HG03460 (cell line): ENCODE measurements around the gene NRDC.

Experiments
- ATAC-seq: cut with Tn5 transposase; IDR thresholded peaks from one replicate; pipeline ENCODE4 v1.9.1; 2021; ENCODE audit not compliant: unreplicated experiment

The NRDC gene

GRCh38 chr1:51784997-51785421 is 93.5 kb downstream of the NRDC start:
- ATAC-seq: no peak

GRCh38 chr1:51780927-51781326 is 97.6 kb downstream of the NRDC start:
- ATAC-seq: no peak

- ATAC-seq: no peak
These were observed 102.1 kb downstream of the NRDC start for GRCh38 chr1:51776408-51776807.

GRCh38 chr1:51768971-51769588 is 109.4 kb downstream of the NRDC start:
- ATAC-seq: no peak

- no peak for ATAC-seq
These were observed 117.2 kb downstream of the NRDC start for GRCh38 chr1:51761351-51761750.

- no peak for ATAC-seq
These were observed 117.7 kb downstream of the NRDC start for GRCh38 chr1:51760872-51761271.

GRCh38 chr1:51758310-51758709 is 120.2 kb downstream of the NRDC start:
- no peak for ATAC-seq

- ATAC-seq: no peak
These were observed 122.2 kb downstream of the NRDC start for GRCh38 chr1:51756290-51756689.

- ATAC-seq: no peak
These were observed 123.1 kb downstream of the NRDC start for GRCh38 chr1:51755437-51755836.

GRCh38 chr1:51754666-51755065 is 123.9 kb downstream of the NRDC start:
- ATAC-seq: no peak

- ATAC-seq: no peak
These were observed 124.6 kb downstream of the NRDC start for GRCh38 chr1:51753969-51754368.

GRCh38 chr1:51752073-51752948 is 126.2 kb downstream of the NRDC start:
- no peak for ATAC-seq

GRCh38 chr1:51750729-51751128 is 127.8 kb downstream of the NRDC start:
- ATAC-seq: no peak

GRCh38 chr1:51750218-51750617 is 128.3 kb downstream of the NRDC start:
- ATAC-seq: no peak

- no peak for ATAC-seq
These were observed 129.4 kb downstream of the NRDC start for GRCh38 chr1:51749151-51749550.

- ATAC-seq: no peak
These were observed 133.3 kb downstream of the NRDC start for GRCh38 chr1:51745304-51745570.

GRCh38 chr1:51744506-51745303 is 133.8 kb downstream of the NRDC start:
- ATAC-seq: no peak

GRCh38 chr1:51741121-51741681 is 137.3 kb downstream of the NRDC start:
- no peak for ATAC-seq

- no peak for ATAC-seq
These were observed 137.9 kb downstream of the NRDC start for GRCh38 chr1:51740652-51741051.
